Caco-2 (cell line): ENCODE measurements around the gene LRP1B. TPM values are rescaled to one million over a fixed set of nuclear protein-coding genes. Genes with fewer than 3 reads are reported as not detected.

Source experiments
- BruUV-seq: library from RNA; stranded (reverse); fragments of 400-500 nt; replicated peaks from 2 replicates; lab custom pipeline; 2021; lab: Mats Ljungman, UMichigan
- CTCF ChIA-PET: fragments of 300-600 bp; sonication (Branson Sonifier 250); formaldehyde crosslinking; loops from one replicate; lab custom pipeline; 2022; ENCODE audit warnings: antibody characterized with exemption; lab: Charles Lee
- POLR2A ChIA-PET: fragments of 300-600 bp; sonication (Branson Sonifier 250); formaldehyde crosslinking; loops from one replicate; lab custom pipeline; 2022; ENCODE audit warnings: antibody characterized with exemption; lab: Charles Lee
- DNase-seq, 2 experiments: peaks; one replicate each; pipeline versions ENCODE4 v3.0.0 to v3.0.0-alpha.2; 2020 to 2022
- H3K27me3 ChIP-seq: replicated peaks from 2 replicates; pipeline ENCODE4 v1.6.0; 2011; ENCODE audit warnings: low read length; ENCODE audit not compliant: control insufficient read depth, insufficient read depth
- H3K36me3 ChIP-seq: 2 replicates; pipeline ENCODE4 v1.5.1; 2011; ENCODE audit warnings: low read length; ENCODE audit not compliant: control insufficient read depth, insufficient read depth
- H3K4me1 ChIP-seq: fragments of 250-450 bp; sonication (Bioruptor Pico); 2 replicates; pipeline ENCODE4 v1.5.1; 2020; ENCODE audit warnings: mild to moderate bottlenecking
- H3K4me3 ChIP-seq: 2 replicates; pipeline ENCODE4 v1.5.1; 2011; ENCODE audit warnings: low read depth, mild to moderate bottlenecking, control low read depth, low read length
- H3K9me3 ChIP-seq: fragments of 250-450 bp; sonication (Bioruptor Pico); 2 replicates; pipeline ENCODE4 v1.5.1; 2020; ENCODE audit warnings: mild to moderate bottlenecking, moderate library complexity
- H3K27ac Mint-ChIP-seq: one replicate; pipeline ENCODE4 v1.8.0; 2022; ENCODE audit warnings: mixed read lengths; ENCODE audit not compliant: unreplicated experiment
- H3K27me3 Mint-ChIP-seq: one replicate; pipeline ENCODE4 v1.8.0; 2022; ENCODE audit warnings: mixed read lengths; ENCODE audit not compliant: insufficient read depth, unreplicated experiment
- H3K36me3 Mint-ChIP-seq: one replicate; pipeline ENCODE4 v1.8.0; 2022; ENCODE audit warnings: mild to moderate bottlenecking, mixed read lengths; ENCODE audit not compliant: insufficient read depth, unreplicated experiment
- H3K4me1 Mint-ChIP-seq: one replicate; pipeline ENCODE4 v1.8.0; 2022; ENCODE audit warnings: low read depth, mixed read lengths; ENCODE audit not compliant: unreplicated experiment
- H3K4me3 Mint-ChIP-seq: one replicate; pipeline ENCODE4 v1.8.0; 2022; ENCODE audit warnings: mild to moderate bottlenecking, moderate library complexity, mixed read lengths; ENCODE audit not compliant: unreplicated experiment
- H3K9me3 Mint-ChIP-seq: one replicate; pipeline ENCODE4 v1.8.0; 2022; ENCODE audit warnings: mixed read lengths; ENCODE audit not compliant: unreplicated experiment
- CTCF ChIP-seq, 2 experiments: fragments of 200-600 bp in 1 of 2; IDR thresholded peaks; 1 replicate in 1 of 2; 2 replicates in 1 of 2; pipeline versions ENCODE4 v1.5.1 to v1.8.0; 2011 to 2022; ENCODE audit warnings: antibody characterized with exemption in 1 of 2, control low read depth in 1 of 2, inconsistent platforms in 1 of 2, low read depth in 1 of 2, low read length in 1 of 2, mild to moderate bottlenecking in 1 of 2, moderate library complexity in 1 of 2; ENCODE audit not compliant: insufficient read depth in 1 of 2, severe bottlenecking in 1 of 2, unreplicated experiment in 1 of 2
- intact Hi-C: fragments of 100-400 bp; cut with micrococcal nuclease; formaldehyde crosslinking; loops from one replicate; pipeline ENCODE4 v1.10.0; 2022; ENCODE audit not compliant: unreplicated experiment
- total RNA-seq: library from RNA; stranded (reverse); gene quantifications from 2 replicates; pipeline ENCODE4 v1.2.3, GENCODE V29; 2022

LRP1B gene
- total RNA-seq, 1 experiment from 2014 or later, result not detected

- BruUV-seq, result no TSS peak
- no peak for TF ChIP-seq CTCF (IDR thresholded peaks at IDR 0.05; ENCODE audit: insufficient read depth in 1 of 2, low read depth in 1 of 2, low read length in 1 of 2, severe bottlenecking in 1 of 2, unreplicated experiment in 1 of 2)
Measured at GRCh38 chr2:141810148-141810547, 320.7 kb downstream of the LRP1B start.

GRCh38 chr2:141806090-141806489 is 324.7 kb downstream of the LRP1B start:
- CTCF ChIA-PET, result no interaction called here
- H3K4me1 ChIP-seq, result no peaks in the 10 kb centered on the region
- H3K9me3 ChIP-seq, result no peaks in the 10 kb centered on the region
- Mint-ChIP-seq H3K4me1 (no peaks in the 10 kb centered on the region), H3K27me3 (no peaks in the 10 kb centered on the region), H3K9me3 (no peaks in the 10 kb centered on the region), H3K36me3 (no peaks in the 10 kb centered on the region), H3K4me3 (no peak overlapping the region), H3K27ac (no peak overlapping the region)
- H3K4me3 ChIP-seq, result no peak overlapping the region
- BruUV-seq, result no TSS peak
- POLR2A ChIA-PET, result no interaction called here
- no peaks in the 10 kb centered on the region for H3K36me3 ChIP-seq
- no peaks in the 10 kb centered on the region for H3K27me3 ChIP-seq
- no peak for DNase-seq
- TF ChIP-seq CTCF (IDR thresholded peaks at IDR 0.05; ENCODE audit: insufficient read depth in 1 of 2, low read depth in 1 of 2, low read length in 1 of 2, severe bottlenecking in 1 of 2, unreplicated experiment in 1 of 2), result no peak
- intact Hi-C loops, result no loop called here

More at GRCh38 chr2:141810148-141810547, 320.7 kb downstream of the LRP1B start:
- Histone ChIP-seq H3K9me3 (peaks cover 8% of the 10 kb centered on the region; the same call in 1 of the 2 replicates), H3K36me3 (no peaks in the 10 kb centered on the region), H3K4me3 (no peak overlapping the region), H3K27me3 (no peaks in the 10 kb centered on the region), H3K4me1 (no peaks in the 10 kb centered on the region)
- ChIA-PET POLR2A (no interaction called here), CTCF (no interaction called here)
- H3K4me1 Mint-ChIP-seq, result no peaks in the 10 kb centered on the region
- H3K4me3 Mint-ChIP-seq, result no peak overlapping the region
- intact Hi-C loops, result no loop called here
- DNase-seq, result no peak
- H3K27me3 Mint-ChIP-seq, result no peaks in the 10 kb centered on the region
- H3K36me3 Mint-ChIP-seq, result no peaks in the 10 kb centered on the region
- H3K9me3 Mint-ChIP-seq, result peaks cover 26% of the 10 kb centered on the region
- no peak overlapping the region for H3K27ac Mint-ChIP-seq

DNA sequence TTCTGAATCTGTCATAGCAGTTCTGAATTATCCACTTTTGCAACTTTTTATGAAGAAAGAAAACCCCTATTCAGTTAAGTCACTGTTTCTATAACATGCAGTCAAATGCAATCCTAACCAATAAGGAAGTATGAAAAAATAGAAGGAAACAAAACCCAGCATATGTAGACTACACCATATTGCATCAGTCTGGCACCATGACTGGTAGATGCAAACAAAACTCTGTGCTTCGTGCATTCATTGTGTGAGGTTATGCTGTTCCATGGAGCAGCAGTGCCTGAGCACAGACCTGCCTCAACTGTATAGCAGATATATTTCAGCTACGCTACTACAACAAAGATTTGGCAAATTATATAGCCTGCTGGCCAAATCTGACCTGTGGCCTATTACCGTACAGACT is 325.5 kb downstream of the LRP1B start:
- H3K27ac Mint-ChIP-seq, result no peak overlapping the region
- CTCF ChIA-PET, result no interaction called here
- Histone ChIP-seq H3K36me3 (no peaks in the 10 kb centered on the region), H3K4me3 (no peak overlapping the region), H3K4me1 (no peaks in the 10 kb centered on the region), H3K27me3 (no peaks in the 10 kb centered on the region), H3K9me3 (no peaks in the 10 kb centered on the region)
- POLR2A ChIA-PET, result no interaction called here
- no peak overlapping the region for H3K4me3 Mint-ChIP-seq
- no TSS peak for BruUV-seq
- no peaks in the 10 kb centered on the region for H3K4me1 Mint-ChIP-seq
- TF ChIP-seq CTCF (IDR thresholded peaks at IDR 0.05; ENCODE audit: insufficient read depth in 1 of 2, low read depth in 1 of 2, low read length in 1 of 2, severe bottlenecking in 1 of 2, unreplicated experiment in 1 of 2), result no peak
- intact Hi-C loops, result no loop called here
- H3K9me3 Mint-ChIP-seq, result no peaks in the 10 kb centered on the region
- H3K36me3 Mint-ChIP-seq, result no peaks in the 10 kb centered on the region
- no peaks in the 10 kb centered on the region for H3K27me3 Mint-ChIP-seq
- no peak for DNase-seq
